Measurements from ENCODE around the gene NAT16. TPM values are rescaled to one million over a fixed set of nuclear protein-coding genes. Genes with fewer than 3 reads are reported as not detected.

Gene NAT16
- total and polyA plus RNA-seq, 2 of the 13 experiments (the other 11 are each of a cell fraction or from before 2014, with no cell fraction given): 0.04 TPM; not detected in 1

DNA sequence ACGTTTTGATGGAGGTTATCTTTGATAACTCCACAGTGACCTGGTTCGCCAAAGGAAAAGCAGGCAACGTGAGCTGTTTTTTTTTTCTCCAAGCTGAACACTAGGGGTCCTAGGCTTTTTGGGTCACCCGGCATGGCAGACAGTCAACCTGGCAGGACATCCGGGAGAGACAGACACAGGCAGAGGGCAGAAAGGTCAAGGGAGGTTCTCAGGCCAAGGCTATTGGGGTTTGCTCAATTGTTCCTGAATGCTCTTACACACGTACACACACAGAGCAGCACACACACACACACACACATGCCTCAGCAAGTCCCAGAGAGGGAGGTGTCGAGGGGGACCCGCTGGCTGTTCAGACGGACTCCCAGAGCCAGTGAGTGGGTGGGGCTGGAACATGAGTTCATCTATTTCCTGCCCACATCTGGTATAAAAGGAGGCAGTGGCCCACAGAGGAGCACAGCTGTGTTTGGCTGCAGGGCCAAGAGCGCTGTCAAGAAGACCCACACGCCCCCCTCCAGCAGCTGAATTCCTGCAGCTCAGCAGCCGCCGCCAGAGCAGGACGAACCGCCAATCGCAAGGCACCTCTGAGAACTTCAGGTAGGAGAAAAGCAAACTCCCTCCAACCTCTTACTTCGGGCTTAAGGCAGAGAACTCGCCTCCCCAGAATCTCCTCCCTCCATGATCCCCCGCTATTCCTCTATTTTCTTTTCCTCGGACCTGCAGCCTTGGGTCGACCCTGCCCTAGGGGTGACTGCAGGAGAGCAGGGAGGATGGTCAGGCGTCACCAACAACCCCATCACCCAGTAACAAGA lies 53.2 kb downstream of the NAT16 start, which contains the start of gene SERPINE1 (continued):
- TF ChIP-seq ZNF30 (CRISPR knock-in tag; IDR thresholded peaks at IDR 0.05) (no peak), SALL1 (CRISPR knock-in tag; IDR thresholded peaks at IDR 0.05) (peak; percentile 89), ZSCAN9 (CRISPR knock-in tag; IDR thresholded peaks at IDR 0.05; ENCODE audit: borderline replicate concordance) (no peak), CENPX (CRISPR knock-in tag; IDR thresholded peaks at IDR 0.05) (no peak), ZNF549 (CRISPR knock-in tag; IDR thresholded peaks at IDR 0.05) (no peak), ZNF776 (CRISPR knock-in tag; IDR thresholded peaks at IDR 0.05) (no peak; the same call in 1 of the 2 replicates), ZNF10 (CRISPR knock-in tag; IDR thresholded peaks at IDR 0.05; ENCODE audit: borderline replicate concordance, low read depth) (no peak), LCORL (IDR thresholded peaks at IDR 0.05) (peak; percentile 55; the same call in 1 of the 2 replicates), LCORL (CRISPR knock-in tag; IDR thresholded peaks at IDR 0.05) (peak; percentile 95), FOXC1 (CRISPR knock-in tag; IDR thresholded peaks at IDR 0.05; ENCODE audit: borderline replicate concordance) (no peak; the same call in 1 of the 2 replicates), SRSF1 (optimal IDR thresholded peaks at IDR 0.05; ENCODE audit: low read depth, low read length) (no peak), RBAK (CRISPR knock-in tag; IDR thresholded peaks at IDR 0.05) (no peak), RAD51 (IDR thresholded peaks at IDR 0.05; ENCODE audit: borderline replicate concordance) (no peak), ZNF572 (CRISPR knock-in tag; IDR thresholded peaks at IDR 0.05) (no peak), TAF1 (CRISPR knock-in tag; IDR thresholded peaks at IDR 0.05) (peak; percentile 75), SMYD3 (CRISPR knock-in tag; IDR thresholded peaks at IDR 0.05) (peak; percentile 90), ISL2 (CRISPR knock-in tag; IDR thresholded peaks at IDR 0.05) (0 out of 2 replicates have a peak, but pooled peaks have one; percentile 62), RFX5 (IDR thresholded peaks at IDR 0.05; ENCODE audit: low read depth, low read length) (peak; percentile 46; the same call in 1 of the 2 replicates)
- TF ChIP-seq, protein P1, sequence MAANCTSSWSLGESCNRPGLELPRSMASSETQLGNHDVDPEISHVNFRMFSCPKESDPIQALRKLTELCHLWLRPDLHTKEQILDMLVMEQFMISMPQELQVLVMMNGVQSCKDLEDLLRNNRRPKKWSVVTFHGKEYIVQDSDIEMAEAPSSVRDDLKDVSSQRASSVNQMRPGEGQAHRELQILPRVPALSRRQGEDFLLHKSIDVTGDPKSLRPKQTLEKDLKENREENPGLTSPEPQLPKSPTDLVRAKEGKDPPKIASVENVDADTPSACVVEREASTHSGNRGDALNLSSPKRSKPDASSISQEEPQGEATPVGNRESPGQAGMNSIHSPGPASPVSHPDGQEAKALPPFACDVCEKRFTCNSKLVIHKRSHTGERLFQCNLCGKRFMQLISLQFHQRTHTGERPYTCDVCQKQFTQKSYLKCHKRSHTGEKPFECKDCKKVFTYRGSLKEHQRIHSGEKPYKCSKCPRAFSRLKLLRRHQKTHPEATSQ (CRISPR knock-in tag; IDR thresholded peaks at IDR 0.05; ENCODE audit: borderline replicate concordance): peak; percentile 94
- TF ChIP-seq, protein P2, sequence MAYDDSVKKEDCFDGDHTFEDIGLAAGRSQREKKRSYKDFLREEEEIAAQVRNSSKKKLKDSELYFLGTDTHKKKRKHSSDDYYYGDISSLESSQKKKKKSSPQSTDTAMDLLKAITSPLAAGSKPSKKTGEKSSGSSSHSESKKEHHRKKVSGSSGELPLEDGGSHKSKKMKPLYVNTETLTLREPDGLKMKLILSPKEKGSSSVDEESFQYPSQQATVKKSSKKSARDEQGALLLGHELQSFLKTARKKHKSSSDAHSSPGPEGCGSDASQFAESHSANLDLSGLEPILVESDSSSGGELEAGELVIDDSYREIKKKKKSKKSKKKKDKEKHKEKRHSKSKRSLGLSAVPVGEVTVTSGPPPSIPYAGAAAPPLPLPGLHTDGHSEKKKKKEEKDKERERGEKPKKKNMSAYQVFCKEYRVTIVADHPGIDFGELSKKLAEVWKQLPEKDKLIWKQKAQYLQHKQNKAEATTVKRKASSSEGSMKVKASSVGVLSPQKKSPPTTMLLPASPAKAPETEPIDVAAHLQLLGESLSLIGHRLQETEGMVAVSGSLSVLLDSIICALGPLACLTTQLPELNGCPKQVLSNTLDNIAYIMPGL (CRISPR knock-in tag; IDR thresholded peaks at IDR 0.05; ENCODE audit: borderline replicate concordance in 1 of 2, low read depth in 1 of 2): peak in 1 of 2 experiments; percentile 48; a peak in 2 of 4 replicates
- TF ChIP-seq, protein P3, sequence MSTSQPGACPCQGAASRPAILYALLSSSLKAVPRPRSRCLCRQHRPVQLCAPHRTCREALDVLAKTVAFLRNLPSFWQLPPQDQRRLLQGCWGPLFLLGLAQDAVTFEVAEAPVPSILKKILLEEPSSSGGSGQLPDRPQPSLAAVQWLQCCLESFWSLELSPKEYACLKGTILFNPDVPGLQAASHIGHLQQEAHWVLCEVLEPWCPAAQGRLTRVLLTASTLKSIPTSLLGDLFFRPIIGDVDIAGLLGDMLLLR (CRISPR knock-in tag; IDR thresholded peaks at IDR 0.05): no peak
- TF ChIP-seq, protein P4, sequence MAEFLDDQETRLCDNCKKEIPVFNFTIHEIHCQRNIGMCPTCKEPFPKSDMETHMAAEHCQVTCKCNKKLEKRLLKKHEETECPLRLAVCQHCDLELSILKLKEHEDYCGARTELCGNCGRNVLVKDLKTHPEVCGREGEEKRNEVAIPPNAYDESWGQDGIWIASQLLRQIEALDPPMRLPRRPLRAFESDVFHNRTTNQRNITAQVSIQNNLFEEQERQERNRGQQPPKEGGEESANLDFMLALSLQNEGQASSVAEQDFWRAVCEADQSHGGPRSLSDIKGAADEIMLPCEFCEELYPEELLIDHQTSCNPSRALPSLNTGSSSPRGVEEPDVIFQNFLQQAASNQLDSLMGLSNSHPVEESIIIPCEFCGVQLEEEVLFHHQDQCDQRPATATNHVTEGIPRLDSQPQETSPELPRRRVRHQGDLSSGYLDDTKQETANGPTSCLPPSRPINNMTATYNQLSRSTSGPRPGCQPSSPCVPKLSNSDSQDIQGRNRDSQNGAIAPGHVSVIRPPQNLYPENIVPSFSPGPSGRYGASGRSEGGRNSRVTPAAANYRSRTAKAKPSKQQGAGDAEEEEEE (CRISPR knock-in tag; IDR thresholded peaks at IDR 0.05; ENCODE audit: borderline replicate concordance): peak; percentile 41; the same call in 1 of the 2 replicates
